GM12801 (cell line): ENCODE data around the gene MVB12B.

Experiments
- CTCF ChIP-seq: IDR thresholded peaks from one replicate; pipeline ENCODE4 v1.5.1; 2011; ENCODE audit warnings: control low read depth; ENCODE audit not compliant: insufficient read length; ENCODE audit errors: extremely low read depth

The MVB12B gene

GRCh38 chr9:126317513-126317912, 9.1 kb upstream of the MVB12B start:
- no peak for TF ChIP-seq CTCF

GRCh38 chr9:126318858-126319257, 7.8 kb upstream of the MVB12B start:
- TF ChIP-seq CTCF: no peak

GRCh38 chr9:126319671-126320070, 7.0 kb upstream of the MVB12B start:
- no peak for TF ChIP-seq CTCF

- TF ChIP-seq CTCF: no peak
These were observed 6.3 kb upstream of the MVB12B start for GRCh38 chr9:126320158-126320922.

- no peak for TF ChIP-seq CTCF
These were observed 4.9 kb upstream of the MVB12B start for GRCh38 chr9:126321742-126322141.

GRCh38 chr9:126325821-126326220, 808 bp upstream of the MVB12B start:
- no peak for TF ChIP-seq CTCF

GRCh38 chr9:126327006-126327713, 531 bp downstream of the MVB12B start:
- TF ChIP-seq CTCF: no peak
